DND-41 (cell line): ENCODE measurements around the gene TTR.

Source experiments
- ATAC-seq: fragments of 200-7000 bp; cut with Tn5 transposase; 3 replicates; pipeline ENCODE4 v1.9.1; 2021; ENCODE audit warnings: low read depth; ENCODE audit not compliant: insufficient read depth
- DNase-seq: peaks from one replicate; pipeline ENCODE4 v3.0.0-alpha.2; 2020
- H2AFZ ChIP-seq: 2 replicates; pipeline ENCODE4 v1.6.0; 2012; ENCODE audit warnings: low read depth, low read length
- H3K27ac ChIP-seq: 2 replicates; pipeline ENCODE4 v1.5.1; 2012; ENCODE audit warnings: low read length, inconsistent platforms
- H3K27me3 ChIP-seq: fragments of 200-600 bp; sonication (generic); 2 replicates; pipeline ENCODE4 v1.6.0; 2012; ENCODE audit warnings: low read length, mild to moderate bottlenecking, inconsistent platforms; ENCODE audit not compliant: insufficient read depth, poor library complexity
- H3K36me3 ChIP-seq: 2 replicates; pipeline ENCODE4 v1.5.1; 2012; ENCODE audit warnings: low read length, inconsistent platforms; ENCODE audit not compliant: insufficient read depth
- H3K4me1 ChIP-seq: 2 replicates; pipeline ENCODE4 v1.5.1; 2012; ENCODE audit warnings: mild to moderate bottlenecking, low read length; ENCODE audit not compliant: insufficient read depth
- H3K4me2 ChIP-seq: 2 replicates; pipeline ENCODE4 v1.6.0; 2012; ENCODE audit warnings: mild to moderate bottlenecking, moderate library complexity, low read length, inconsistent platforms; ENCODE audit not compliant: insufficient read depth
- H3K4me3 ChIP-seq, 2 experiments: fragments of 200-600 bp in 1 of 2; shearing (Covaris generic) in 1 of 2; 2 replicates each; pipeline ENCODE4 v1.5.1; 2012 to 2016; ENCODE audit warnings: inconsistent platforms in 2 of 2, low read length in 2 of 2, mild to moderate bottlenecking in 2 of 2, low read depth in 1 of 2, moderate library complexity in 1 of 2
- H3K79me2 ChIP-seq: 2 replicates; pipeline ENCODE4 v1.6.0; 2012; ENCODE audit warnings: low read length, inconsistent platforms; ENCODE audit not compliant: insufficient read depth
- H3K9ac ChIP-seq: 2 replicates; pipeline ENCODE4 v1.6.0; 2012; ENCODE audit warnings: low read depth, mild to moderate bottlenecking, inconsistent platforms, low read length, moderate library complexity
- H3K9me3 ChIP-seq: 2 replicates; pipeline ENCODE4 v1.5.1; 2012; ENCODE audit warnings: low read length, moderate library complexity, mild to moderate bottlenecking, inconsistent platforms; ENCODE audit not compliant: insufficient read depth, severe bottlenecking
- H4K20me1 ChIP-seq: 2 replicates; pipeline ENCODE4 v1.6.0; 2012; ENCODE audit warnings: low read length; ENCODE audit not compliant: insufficient read depth
- EZH2 ChIP-seq: IDR thresholded peaks from 3 replicates; pipeline ENCODE4 v1.6.1; 2012; ENCODE audit warnings: borderline replicate concordance, low read depth, mild to moderate bottlenecking, moderate library complexity, low read length, inconsistent platforms; ENCODE audit not compliant: severe bottlenecking
- TF ChIP-seq, protein P1 (sequence below): IDR thresholded peaks from 2 replicates; pipeline ENCODE4 v1.5.1; 2012; ENCODE audit warnings: borderline replicate concordance, low read length, moderate library complexity, mild to moderate bottlenecking; ENCODE audit not compliant: poor library complexity, severe bottlenecking; ENCODE audit errors: extremely low read depth

Gene TTR

DNA sequence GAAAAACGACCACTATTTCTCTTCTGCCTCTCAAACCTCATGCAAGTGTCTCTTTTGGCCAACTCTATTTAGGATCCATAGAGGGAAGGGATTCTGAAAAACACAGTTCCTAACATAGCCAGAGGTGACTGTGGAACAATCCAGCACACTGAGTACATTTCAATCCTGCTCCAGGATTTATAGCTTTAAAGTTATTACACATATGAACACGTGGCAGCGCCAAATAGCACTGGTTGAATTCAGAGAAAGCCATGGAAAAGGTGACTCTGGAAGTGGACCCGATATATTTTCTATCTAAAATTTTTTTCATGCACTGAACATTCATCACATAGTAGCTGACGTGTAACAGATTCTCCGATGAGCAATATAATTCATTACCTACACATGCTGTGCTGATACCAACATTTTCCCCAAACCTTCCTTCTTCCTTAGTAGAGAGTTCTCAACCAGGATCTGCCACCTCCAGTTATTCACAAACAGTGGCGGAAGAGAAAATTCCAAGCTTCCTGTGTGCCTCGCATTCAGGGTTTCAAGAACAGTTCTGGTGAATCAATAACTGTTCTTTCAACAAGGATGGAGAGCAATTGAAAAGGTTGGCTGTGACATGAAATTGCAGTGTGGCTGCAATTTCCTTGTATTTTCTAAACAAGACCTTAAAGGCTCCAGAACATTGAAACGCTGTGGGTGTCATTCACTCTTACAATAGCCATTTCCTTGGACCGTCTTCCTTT lies 25.7 kb upstream of the TTR start:
- Histone ChIP-seq H3K4me3 (no peak overlapping the region), H3K27ac (no peak overlapping the region), H3K9ac (no peak overlapping the region), H4K20me1 (no peaks in the 10 kb centered on the region; the same call in 1 of the 2 replicates), H3K79me2 (no peaks in the 10 kb centered on the region), H3K4me2 (no peak overlapping the region), H3K4me1 (no peaks in the 10 kb centered on the region), H2AFZ (no peak overlapping the region), H3K9me3 (no peaks in the 10 kb centered on the region), H3K36me3 (no peaks in the 10 kb centered on the region), H3K27me3 (peaks cover 4% of the 10 kb centered on the region)
- DNase-seq (no peak), ATAC-seq (no peak)
- no peak for TF ChIP-seq EZH2
- TF ChIP-seq, protein P1, sequence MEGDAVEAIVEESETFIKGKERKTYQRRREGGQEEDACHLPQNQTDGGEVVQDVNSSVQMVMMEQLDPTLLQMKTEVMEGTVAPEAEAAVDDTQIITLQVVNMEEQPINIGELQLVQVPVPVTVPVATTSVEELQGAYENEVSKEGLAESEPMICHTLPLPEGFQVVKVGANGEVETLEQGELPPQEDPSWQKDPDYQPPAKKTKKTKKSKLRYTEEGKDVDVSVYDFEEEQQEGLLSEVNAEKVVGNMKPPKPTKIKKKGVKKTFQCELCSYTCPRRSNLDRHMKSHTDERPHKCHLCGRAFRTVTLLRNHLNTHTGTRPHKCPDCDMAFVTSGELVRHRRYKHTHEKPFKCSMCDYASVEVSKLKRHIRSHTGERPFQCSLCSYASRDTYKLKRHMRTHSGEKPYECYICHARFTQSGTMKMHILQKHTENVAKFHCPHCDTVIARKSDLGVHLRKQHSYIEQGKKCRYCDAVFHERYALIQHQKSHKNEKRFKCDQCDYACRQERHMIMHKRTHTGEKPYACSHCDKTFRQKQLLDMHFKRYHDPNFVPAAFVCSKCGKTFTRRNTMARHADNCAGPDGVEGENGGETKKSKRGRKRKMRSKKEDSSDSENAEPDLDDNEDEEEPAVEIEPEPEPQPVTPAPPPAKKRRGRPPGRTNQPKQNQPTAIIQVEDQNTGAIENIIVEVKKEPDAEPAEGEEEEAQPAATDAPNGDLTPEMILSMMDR, result no peak

DNA sequence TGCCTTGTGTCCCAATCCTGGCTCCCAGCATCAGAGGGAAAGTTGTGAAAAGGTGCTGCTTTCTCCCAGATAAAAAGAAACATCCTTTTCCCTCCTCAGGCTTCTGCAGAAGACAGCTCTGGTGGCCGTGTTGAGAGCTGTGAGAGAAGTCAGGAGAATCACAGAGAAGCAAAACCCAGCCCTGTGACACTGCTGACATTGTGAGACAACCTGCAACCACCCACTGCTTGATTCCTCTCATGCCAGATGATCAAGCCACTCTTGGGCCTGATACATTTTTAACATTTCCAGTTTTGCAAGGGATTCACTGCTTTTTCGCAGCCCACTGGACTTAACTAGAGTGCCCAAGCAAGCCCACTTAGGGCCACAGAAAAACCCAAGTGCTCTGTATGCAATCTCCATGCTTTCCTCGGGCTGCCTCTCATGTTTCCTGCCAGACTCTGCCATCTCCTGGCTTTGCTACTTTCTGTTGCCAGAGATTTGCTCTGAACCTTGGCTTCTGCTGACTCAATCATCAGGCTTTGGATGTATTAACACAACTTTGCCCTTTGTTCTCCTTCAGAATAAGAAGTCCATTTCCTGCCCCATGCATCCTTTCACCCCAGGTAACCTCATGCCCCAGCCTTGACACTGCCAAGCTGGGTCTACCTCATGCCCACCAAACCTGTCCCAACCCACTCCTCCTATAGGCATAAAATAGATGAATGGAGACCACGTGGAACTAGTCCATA lies 24.9 kb upstream of the TTR start:
- Histone ChIP-seq H3K27me3 (peaks cover 4% of the 10 kb centered on the region), H2AFZ (no peak overlapping the region), H3K36me3 (no peaks in the 10 kb centered on the region), H3K9me3 (no peaks in the 10 kb centered on the region), H3K27ac (no peak overlapping the region), H3K4me1 (no peaks in the 10 kb centered on the region), H4K20me1 (no peaks in the 10 kb centered on the region; the same call in 1 of the 2 replicates), H3K9ac (no peak overlapping the region), H3K4me3 (no peak overlapping the region), H3K79me2 (no peaks in the 10 kb centered on the region), H3K4me2 (no peak overlapping the region)
- ATAC-seq (no peak), DNase-seq (no peak)
- TF ChIP-seq EZH2, result no peak
- TF ChIP-seq, protein P1, result no peak

DNA sequence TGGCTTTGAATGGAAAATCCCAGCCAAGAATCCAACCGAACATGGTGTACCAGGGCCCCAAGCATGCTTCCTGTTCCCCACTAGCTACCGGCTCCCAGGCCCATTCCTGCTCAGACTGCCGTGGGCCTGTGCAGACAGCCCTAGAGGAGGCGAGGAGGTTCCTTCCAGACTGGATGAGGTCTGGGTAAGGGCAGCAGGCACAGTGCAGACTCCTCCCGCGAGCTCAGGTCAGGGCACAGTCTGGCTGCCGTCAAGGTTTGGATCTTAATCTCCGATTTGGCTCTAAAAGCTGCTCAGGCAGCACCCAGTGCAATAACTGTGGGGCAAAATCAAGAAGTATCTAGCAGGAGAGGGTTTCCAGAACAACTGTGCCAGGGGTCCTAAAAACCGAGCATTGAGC lies 19.3 kb upstream of the TTR start:
- TF ChIP-seq, protein P1, result no peak
- no peak for TF ChIP-seq EZH2
- no peaks in the 10 kb centered on the region for H3K4me1 ChIP-seq

More for the DNA sequence above, 19.3 kb upstream of the TTR start:
- Histone ChIP-seq H3K9ac (no peak overlapping the region), H3K9me3 (no peaks in the 10 kb centered on the region), H4K20me1 (no peaks in the 10 kb centered on the region), H3K4me3 (no peak overlapping the region), H3K36me3 (no peaks in the 10 kb centered on the region), H3K27me3 (peaks cover 7% of the 10 kb centered on the region), H3K4me2 (no peak overlapping the region), H3K79me2 (no peaks in the 10 kb centered on the region), H2AFZ (no peak overlapping the region), H3K27ac (no peak overlapping the region)
- no peak for ATAC-seq
- DNase-seq, result no peak
